Activated CD4-positive, alpha-beta T cell treated with anti-CD3 and anti-CD28 coated beads, Interleukin-2, amount 50 U/mL, for 48 hours (primary cell): ENCODE results near the gene HYCC2.

Experiments
- DNase-seq, 2 experiments: peaks; one replicate each; pipeline ENCODE4 v3.0.0-alpha.2; 2020

The HYCC2 gene

DNA sequence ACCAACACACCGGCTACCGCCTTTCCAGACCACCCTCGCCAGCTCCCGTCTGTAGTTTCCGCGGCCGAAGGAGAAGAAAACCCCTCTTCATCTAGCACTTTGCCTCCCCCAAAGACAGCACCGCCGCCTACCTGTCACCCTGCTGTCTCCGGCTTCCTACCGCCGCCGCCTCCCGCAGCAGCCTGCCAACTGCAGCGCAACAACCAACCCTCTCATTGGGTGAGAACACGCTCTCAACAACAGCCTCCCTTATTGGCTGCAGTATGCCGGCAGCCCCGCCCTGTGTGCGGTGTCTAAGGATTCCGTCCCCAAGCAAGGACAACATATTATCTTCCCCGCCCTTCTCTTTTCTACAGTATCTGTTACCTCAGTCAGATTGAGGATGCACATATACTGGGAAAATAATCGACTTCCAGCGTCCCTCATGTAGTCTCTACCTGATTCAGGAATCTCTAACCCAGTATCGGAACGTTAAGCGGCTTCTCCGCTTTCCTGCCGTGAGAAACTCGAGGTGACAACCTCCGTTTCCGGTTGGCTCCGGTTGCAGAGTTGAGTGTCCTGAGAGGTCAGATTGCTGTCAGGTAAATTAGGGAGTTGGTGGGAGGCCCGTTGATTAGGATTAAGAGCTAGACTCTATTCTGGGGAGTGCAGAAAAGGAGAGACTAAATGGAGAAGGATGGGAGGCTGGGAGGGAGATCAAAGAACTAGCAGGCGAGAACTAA lies at the start of gene HYCC2, which contains the start of gene NDUFB3:
TSS of gene HYCC2 (minus strand) at position 193 of the 722 bp plus-strand sequence. CDS start 47,662 bp downstream, outside the sequence.
TSS of gene NDUFB3 (plus strand) at position 523 of the 722 bp plus-strand sequence. CDS start 6,882 bp downstream, outside the sequence.
- peak; percentile 84 to 90 for DNase-seq

DNA sequence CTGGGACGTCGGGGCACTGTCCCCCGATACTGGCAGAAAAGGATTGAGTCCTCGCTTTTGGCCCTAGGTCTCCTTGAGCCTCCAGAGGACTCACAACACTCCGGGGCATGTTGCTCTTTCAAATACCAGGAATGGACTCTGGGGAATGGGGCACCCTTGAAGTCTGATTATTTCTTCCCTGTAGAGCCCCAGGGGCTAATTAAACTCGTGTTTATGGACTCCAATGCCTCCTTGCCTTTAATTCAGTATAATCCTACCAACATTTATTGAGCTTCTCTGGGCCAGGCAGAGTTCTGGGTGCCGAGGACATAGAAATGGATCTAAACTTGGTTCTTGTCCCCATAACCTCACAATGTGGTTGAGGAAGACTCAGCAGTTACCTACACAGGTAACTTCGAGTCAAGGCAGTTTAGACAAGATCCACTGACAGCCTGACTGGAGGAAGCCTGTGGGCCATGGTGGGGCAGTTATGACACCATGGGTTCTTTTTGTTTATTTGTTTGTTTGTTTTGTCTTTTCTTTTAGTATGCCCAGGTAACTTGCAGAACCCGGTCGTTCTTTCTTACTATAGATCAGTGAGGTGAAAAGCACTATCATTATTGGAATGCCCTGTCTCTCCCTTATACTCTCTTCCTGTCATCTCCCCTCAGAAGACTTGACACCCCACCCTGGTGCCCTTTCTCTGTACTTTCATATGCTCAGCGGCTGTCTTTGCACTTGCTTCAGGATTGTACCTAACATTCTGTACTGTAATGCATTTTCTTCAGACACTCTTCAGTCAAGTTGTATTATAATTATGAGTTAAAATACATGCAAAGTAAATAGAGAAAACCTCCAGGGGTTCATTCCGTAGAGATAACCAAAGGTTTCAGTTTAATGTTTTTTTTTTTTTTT lies 47.7 kb upstream of the HYCC2 start:
- no peak for DNase-seq

DNA sequence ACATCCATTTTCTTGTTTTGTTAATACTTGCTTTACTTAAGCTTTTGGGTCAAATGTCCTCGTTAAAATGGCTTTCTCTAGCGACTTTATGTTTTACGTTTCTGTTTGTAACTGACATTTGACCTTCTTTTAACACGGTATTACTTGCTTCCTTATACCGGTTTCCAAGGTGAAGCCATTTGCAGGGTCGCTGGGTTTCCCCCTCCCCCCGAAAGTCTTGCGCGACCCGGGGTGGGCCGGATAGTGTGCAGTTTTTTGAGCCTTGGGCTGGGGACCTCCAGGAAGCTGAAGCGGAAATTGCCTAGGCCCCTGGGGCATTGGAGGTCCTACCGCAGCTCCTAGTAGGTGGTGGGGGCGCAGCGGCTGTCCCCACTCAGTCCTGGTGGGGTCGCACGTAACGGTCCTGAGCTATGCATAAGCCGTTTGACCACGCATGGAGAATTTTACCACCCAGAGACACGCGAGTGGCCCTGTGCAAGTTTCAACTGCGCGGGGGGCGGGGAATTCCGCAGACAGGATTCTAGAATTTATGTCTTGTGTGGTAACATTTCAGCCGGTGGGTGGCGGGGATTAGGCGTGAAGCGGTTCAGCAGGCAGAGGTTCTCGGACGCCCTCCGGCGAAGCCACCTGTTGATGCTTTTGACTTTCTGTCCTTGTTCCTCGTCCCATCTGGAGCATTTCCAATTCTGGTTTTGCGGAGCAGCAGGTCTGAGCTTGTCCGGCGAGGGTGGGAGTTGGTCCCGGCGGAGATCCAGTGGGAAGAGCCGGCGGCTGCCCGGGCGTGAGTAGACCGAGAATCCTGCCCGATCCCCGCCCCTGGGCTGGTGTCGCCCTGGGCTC lies 46.9 kb upstream of the HYCC2 start:
- DNase-seq, result peak; percentile 89 to 92

GRCh38 chr2:201117735-201118094 lies 46.2 kb upstream of the HYCC2 start:
- DNase-seq, result peak in 1 of 2 experiments; percentile 66

- no peak for DNase-seq
These were observed 45.7 kb upstream of the HYCC2 start for GRCh38 chr2:201116959-201117734.

DNA sequence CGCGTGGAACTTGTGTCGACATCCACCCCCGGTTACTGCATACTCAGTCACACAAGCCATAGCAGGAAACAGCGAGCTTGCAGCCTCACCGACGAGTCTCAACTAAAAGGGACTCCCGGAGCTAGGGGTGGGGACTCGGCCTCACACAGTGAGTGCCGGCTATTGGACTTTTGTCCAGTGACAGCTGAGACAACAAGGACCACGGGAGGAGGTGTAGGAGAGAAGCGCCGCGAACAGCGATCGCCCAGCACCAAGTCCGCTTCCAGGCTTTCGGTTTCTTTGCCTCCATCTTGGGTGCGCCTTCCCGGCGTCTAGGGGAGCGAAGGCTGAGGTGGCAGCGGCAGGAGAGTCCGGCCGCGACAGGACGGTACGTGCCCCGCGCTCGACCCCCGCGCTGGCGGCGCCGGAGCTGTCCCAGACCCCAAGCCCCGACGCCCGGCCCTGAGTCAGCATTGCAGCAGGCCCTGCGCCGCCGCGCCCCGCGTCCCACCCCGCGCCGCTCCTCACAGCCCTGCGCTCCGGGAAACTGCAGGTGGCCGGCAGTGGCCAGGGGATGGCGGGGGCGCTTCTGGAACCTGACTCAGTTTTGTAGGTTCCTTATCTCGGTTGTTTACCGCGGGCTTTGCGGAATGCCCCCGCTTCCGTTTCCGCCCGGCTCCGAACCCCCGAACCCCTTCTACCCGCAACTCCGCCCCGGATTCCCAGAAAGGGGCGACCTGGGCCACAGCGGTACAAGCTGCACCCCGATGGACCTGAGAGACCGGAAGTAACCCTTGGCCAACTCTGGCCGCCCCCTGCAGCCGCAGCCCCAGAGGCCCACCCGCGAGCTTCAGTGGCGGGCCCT lies 44.9 kb upstream of the HYCC2 start, which contains the start of gene CFLAR:
TSS of gene CFLAR (plus strand) at position 50 of the 844 bp plus-strand sequence. CDS start 13,702 bp downstream, outside the sequence.
- DNase-seq, result peak; percentile 83 to 89

DNA sequence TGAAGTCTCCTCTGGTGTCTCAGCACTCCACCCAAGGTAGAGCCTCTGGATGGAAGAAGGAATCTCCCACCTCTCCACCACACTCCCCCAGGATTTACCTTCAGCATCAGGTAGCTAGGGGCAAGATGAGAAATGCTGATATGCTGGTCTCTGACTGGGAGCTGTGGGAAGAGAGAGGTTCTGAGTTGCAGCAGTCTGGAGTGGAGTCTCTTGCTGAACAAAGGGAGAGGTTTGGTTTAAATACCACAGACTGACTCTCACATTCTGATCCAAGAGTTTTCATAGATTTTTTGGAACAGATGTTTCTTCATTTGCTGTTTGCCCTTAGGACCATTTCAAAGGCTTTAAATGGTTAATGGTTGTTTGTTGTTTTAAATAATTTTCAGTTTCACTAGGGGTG lies 43.4 kb upstream of the HYCC2 start:
- DNase-seq, result no peak

GRCh38 chr2:201114350-201114749 lies 42.9 kb upstream of the HYCC2 start:
- DNase-seq, result no peak

- no peak for DNase-seq
These were observed 39.6 kb upstream of the HYCC2 start for GRCh38 chr2:201111096-201111495.

GRCh38 chr2:201110615-201111014 lies 39.1 kb upstream of the HYCC2 start:
- DNase-seq, result no peak

DNA sequence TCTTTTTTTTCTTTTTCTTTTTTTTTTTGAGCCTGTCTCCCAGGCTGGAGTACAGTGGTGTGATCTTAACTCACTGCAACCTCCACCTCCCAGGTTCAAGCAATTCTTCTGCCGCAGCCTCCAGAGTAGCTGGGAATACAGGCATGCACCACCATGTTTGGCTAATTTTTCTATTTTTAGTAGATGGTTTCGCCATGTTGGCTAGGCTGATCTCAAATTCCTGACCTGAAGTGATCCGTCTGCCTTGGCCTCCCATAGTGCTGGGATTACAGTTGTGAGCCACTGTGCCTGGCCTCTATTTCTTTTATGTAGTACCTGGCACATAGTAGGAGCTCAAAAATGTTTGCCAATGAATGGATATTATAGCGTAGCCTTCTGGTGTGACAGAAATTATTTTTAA lies 37.7 kb upstream of the HYCC2 start:
- DNase-seq, result no peak

DNA sequence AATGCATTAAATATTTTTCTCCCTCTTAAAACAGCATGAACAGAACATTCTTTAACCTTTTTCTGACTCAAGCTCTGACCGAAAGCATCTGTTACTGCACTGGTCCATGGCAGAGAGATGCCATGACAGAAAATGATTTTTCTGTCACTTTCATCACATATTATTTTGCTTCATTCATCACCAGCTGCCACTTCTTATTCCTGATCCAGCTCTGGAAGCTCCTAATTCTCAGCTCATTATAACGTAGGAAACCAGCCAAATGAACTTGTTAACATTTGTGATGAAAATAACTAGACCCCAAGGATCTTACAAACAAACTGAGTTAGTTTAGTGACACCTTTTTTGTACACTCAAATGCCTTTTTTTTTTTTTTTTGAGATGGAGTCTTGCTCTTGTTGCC lies 36.9 kb upstream of the HYCC2 start:
- no peak for DNase-seq

DNA sequence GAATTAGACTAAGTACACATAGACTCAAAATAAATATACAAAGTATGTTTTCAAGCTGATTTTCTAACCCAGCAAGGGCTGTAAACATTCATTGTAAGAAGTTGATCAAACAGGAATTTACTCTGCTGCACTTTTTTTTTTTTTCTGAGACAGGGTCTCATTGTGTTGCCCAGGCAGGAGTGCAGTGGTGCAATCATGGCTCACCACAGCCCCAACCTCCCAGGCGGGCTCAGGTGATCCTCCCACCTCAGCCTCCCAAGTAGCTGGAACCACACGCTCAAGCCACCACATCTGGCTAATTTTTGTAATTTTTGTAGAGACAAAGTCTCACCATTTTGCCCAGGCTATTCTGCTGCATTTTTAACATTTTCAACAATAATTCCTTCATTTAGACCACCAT lies 36.2 kb upstream of the HYCC2 start:
- no peak for DNase-seq

DNA sequence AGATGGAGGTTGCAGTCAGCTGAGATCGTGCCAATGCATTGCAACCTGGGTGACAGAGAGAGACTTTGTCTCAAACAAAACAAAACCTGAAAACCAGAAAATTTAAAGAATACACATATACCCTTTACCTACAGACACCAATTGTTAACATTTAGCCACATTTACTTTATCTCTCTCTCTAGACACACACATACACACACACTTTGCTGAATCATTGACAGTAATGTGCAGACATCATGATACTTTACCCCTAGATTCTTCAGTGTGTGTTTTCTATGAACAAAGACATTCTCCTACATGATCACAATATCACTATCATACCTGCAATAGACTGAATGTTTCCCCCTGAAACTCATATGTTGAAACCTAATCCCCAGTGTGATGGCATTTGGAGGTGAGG lies 34.3 kb upstream of the HYCC2 start:
- no peak for DNase-seq

DNA sequence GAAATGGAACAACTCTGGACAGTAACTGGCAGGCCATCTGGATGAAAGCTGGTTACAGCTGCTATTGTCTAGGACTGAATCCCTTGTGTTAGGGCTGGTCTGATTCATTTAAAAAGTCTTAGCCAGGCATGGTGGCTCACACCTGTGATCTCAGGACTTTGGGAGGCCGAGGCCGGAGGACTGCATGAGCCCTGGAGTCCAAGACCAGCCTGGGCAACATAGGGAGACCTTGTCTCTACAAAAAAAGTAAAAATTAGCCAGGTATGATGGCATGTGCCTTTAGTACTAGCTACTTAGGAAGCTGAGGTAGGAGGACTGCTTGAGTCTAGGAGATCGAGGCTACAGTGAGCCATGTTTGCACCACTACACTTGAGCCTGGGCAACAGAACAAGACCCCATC lies 29.0 kb upstream of the HYCC2 start:
- no peak for DNase-seq

DNA sequence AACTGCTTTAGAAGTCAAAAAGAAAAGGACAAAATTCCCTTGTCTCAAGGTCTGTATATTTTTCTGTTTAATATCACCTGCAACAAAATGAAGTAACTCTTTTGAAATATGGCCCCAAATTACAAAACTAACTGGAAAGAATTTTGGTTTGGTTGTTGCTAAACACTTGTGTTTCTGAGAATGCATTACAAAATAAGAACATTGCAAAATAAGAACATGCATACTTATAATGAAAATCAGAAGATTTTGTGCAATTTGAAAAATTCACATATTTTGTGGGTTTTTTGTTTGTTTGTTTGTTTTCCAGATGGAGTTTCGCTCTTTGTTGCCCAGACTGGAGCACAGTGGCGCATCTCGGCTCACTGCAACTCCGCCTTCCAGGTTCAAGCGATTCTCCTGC lies 22.1 kb upstream of the HYCC2 start:
- no peak for DNase-seq

- DNase-seq, result no peak
These were observed 19.1 kb upstream of the HYCC2 start for GRCh38 chr2:201090574-201090973.

DNA sequence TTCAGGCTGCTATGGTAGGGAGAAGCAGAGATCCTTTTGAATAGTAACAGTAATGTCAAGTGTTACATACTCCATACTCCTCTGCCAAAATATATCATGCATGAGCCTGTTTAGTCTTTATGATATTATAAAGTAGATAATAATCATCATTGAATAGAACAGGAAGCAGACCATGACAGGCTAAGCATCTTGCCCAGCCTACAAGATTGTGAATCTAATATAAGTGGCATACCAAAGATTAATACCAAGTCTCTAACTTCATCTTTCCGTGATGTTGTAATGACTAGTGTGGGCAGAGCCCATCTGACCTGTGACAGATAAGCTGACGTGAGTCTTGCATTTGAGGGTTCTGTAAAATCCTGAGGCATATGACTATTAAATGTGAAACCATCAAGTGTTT lies 13.4 kb upstream of the HYCC2 start:
- no peak for DNase-seq

GRCh38 chr2:201074996-201075395 lies 3.5 kb upstream of the HYCC2 start:
- DNase-seq, result no peak

GRCh38 chr2:201073071-201073470 lies 1.6 kb upstream of the HYCC2 start:
- DNase-seq, result no peak

DNA sequence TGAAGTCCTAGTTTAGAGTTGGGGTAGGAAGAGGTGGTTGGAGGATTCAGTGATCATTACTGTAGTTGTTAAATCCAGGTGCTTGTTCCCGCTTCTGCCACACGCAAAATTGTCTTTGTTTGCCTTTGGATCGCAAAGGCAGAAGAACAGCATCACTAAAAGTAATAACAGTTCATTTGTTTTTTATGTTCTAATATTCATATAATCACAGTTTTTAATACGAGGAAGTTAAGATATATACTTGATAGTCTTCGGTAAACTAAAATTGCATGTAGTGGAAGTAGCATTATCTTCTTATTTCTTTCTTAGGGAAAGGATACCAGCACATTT lies 695 bp upstream of the HYCC2 start:
- no peak for DNase-seq
